Mucosa of descending colon (tissue), 3 donors: ENCODE measurements around the gene PNPLA2. TPM values are rescaled to one million over a fixed set of nuclear protein-coding genes. Genes with fewer than 3 reads are reported as not detected.

Experiments
- ATAC-seq: fragments of 200-7000 bp; cut with Tn5 transposase; one replicate; pipeline ENCODE4 v1.9.1; 2020; ENCODE audit warnings: mild to moderate bottlenecking, moderate library complexity
- DNase-seq, 3 donors: peaks; one replicate each; pipeline ENCODE4 v3.0.0-alpha.2; 2020
- H3K36me3 ChIP-seq: fragments of 200-600 bp; one replicate; pipeline ENCODE4 v1.8.0; 2021; ENCODE audit warnings: low read depth, mild to moderate bottlenecking
- H3K4me1 ChIP-seq: fragments of 200-600 bp; one replicate; pipeline ENCODE4 v1.8.0; 2021; ENCODE audit warnings: low read depth, mild to moderate bottlenecking
- H3K4me3 ChIP-seq: fragments of 200-600 bp; one replicate; pipeline ENCODE4 v1.8.0; 2021; ENCODE audit warnings: mild to moderate bottlenecking
- H3K9me3 ChIP-seq: fragments of 200-600 bp; one replicate; pipeline ENCODE4 v1.8.0; 2021; ENCODE audit warnings: mild to moderate bottlenecking
- CTCF ChIP-seq: fragments of 200-600 bp; IDR thresholded peaks from one replicate; pipeline ENCODE4 v1.8.0; 2022; ENCODE audit warnings: antibody characterized with exemption, mild to moderate bottlenecking
- intact Hi-C, 2 donors: fragments of 100-400 bp; cut with DNase I in 1 of 2; cut with micrococcal nuclease in 1 of 2; formaldehyde crosslinking; loops; one replicate each; pipeline versions ENCODE4 v1.11.0 to v1.11.1; 2022; cut with DNase I, micrococcal nuclease
- total RNA-seq, 3 donors: library from RNA; stranded (reverse); fragmentation: NEBNext Ultra II Directional in 2 of 3; extraction: Animal tissue kit (Norgen Biotek cat#: 25700) in 2 of 3; gene quantifications; one replicate each; pipeline versions ENCODE4 v1.2.1 to v1.2.4, GENCODE V29; 2021 to 2023
- donor health status: DM: no; HTN: no; CAD: no; lungs with moderate emphysema.
- donor health status: DM: no; HTN: no; CAD: no.
- donor health status: DM: no; HTN: yes; CAD: no.

Gene PNPLA2
- total RNA-seq, 3 donors from 2014 or later, result 138 to 253 (median 167) TPM

- ATAC-seq (peak; percentile 59), DNase-seq (peak; percentile 36 to 69 (median 67))
- Histone ChIP-seq H3K4me3 (peak overlapping the region; percentile 80), H3K36me3 (no peaks in the 10 kb centered on the region), H3K4me1 (peaks cover 23% of the 10 kb centered on the region), H3K9me3 (no peaks in the 10 kb centered on the region)
- TF ChIP-seq CTCF, result no peak
- intact Hi-C loops, result no loop called here
These were observed 42.0 kb upstream of the PNPLA2 start for GRCh38 chr11:776561-777287.

- no peaks in the 10 kb centered on the region for H3K9me3 ChIP-seq
- DNase-seq (peak; percentile 94 to 97 (median 95)), ATAC-seq (peak; percentile 94)
- no peaks in the 10 kb centered on the region for H3K36me3 ChIP-seq
- intact Hi-C loops, result no loop called here
- no peak for TF ChIP-seq CTCF
- peaks cover 23% of the 10 kb centered on the region for H3K4me1 ChIP-seq
- peak within 1 kb of the TSS; percentile 80 for H3K4me3 ChIP-seq
These were observed 41.1 kb upstream of the PNPLA2 start, which contains the start of gene GATD1 for GRCh38 chr11:777288-778255. GATD1 (minus strand) TSS chr11:777487; CDS start chr11:777462, 25 bp downstream.

- no peak for TF ChIP-seq CTCF
- no peaks in the 10 kb centered on the region for H3K36me3 ChIP-seq
- H3K9me3 ChIP-seq, result no peaks in the 10 kb centered on the region
- ATAC-seq, result no peak
- peak in 1 of 3 donors; percentile 51 for DNase-seq
- peaks cover 29% of the 10 kb centered on the region for H3K4me1 ChIP-seq
- no peak overlapping the region for H3K4me3 ChIP-seq
- intact Hi-C loops, result no loop called here
These were observed 39.4 kb upstream of the PNPLA2 start for GRCh38 chr11:778976-779954.

GRCh38 chr11:779955-780532, 38.7 kb upstream of the PNPLA2 start:
- Histone ChIP-seq H3K9me3 (no peaks in the 10 kb centered on the region), H3K36me3 (no peaks in the 10 kb centered on the region), H3K4me3 (no peak overlapping the region), H3K4me1 (peaks cover 28% of the 10 kb centered on the region)
- no peak for TF ChIP-seq CTCF
- intact Hi-C loops, result no loop called here
- ATAC-seq (no peak), DNase-seq (peak in 1 of 3 donors; percentile 49)
